H1 (cell line): Measurements from ENCODE around the gene PRKCD. TPM values are rescaled to one million over a fixed set of nuclear protein-coding genes. Genes with fewer than 3 reads are reported as not detected.

Source experiments
- CTCF ChIA-PET: fragments of 300-600 bp; sonication (Branson Sonifier 250); formaldehyde crosslinking; loops from one replicate; lab custom pipeline; 2021; ENCODE audit not compliant: partially characterized antibody; lab: Charles Lee
- POLR2A ChIA-PET: fragments of 300-600 bp; sonication (Branson Sonifier 250); formaldehyde crosslinking; loops from one replicate; lab custom pipeline; 2021; ENCODE audit warnings: inconsistent platforms; ENCODE audit not compliant: partially characterized antibody; lab: Charles Lee
- DNase-seq, 2 experiments: peaks; one replicate each; pipeline versions ENCODE4 v3.0.0 to v3.0.0-alpha.2; 2010 to 2022; ENCODE audit warnings: low spot score in 2 of 2, low read depth in 1 of 2, mixed read lengths in 1 of 2
- FAIRE-seq: peaks from 2 replicates; lab custom pipeline; 2011; peaks lifted over from hg19 to GRCh38; lab: Jason Lieb, UNC
- H2AFZ ChIP-seq: 2 replicates; pipeline ENCODE4 v1.8.1; 2012; ENCODE audit warnings: low read length, inconsistent platforms
- H2AK5ac ChIP-seq: 2 replicates; pipeline ENCODE4 v1.6.1; 2013; ENCODE audit warnings: low read depth, low read length
- H2BK120ac ChIP-seq: replicated peaks from 2 replicates; pipeline ENCODE3; 2013; ENCODE audit warnings: low read depth, low read length, inconsistent platforms
- H2BK12ac ChIP-seq: 2 replicates; pipeline ENCODE4 v1.6.1; 2013; ENCODE audit warnings: low read depth, low read length
- H2BK15ac ChIP-seq: 2 replicates; pipeline ENCODE4 v1.6.1; 2013; ENCODE audit warnings: low read length
- H2BK20ac ChIP-seq: 2 replicates; pipeline ENCODE4 v1.6.1; 2013; ENCODE audit warnings: low read length
- H2BK5ac ChIP-seq: 2 replicates; pipeline ENCODE4 v1.6.1; 2013; ENCODE audit warnings: low read depth, low read length
- H3K14ac ChIP-seq: 2 replicates; pipeline ENCODE4 v1.6.1; 2013; ENCODE audit warnings: inconsistent platforms; ENCODE audit not compliant: insufficient read length
- H3K18ac ChIP-seq: 2 replicates; pipeline ENCODE4 v1.6.1; 2013; ENCODE audit warnings: low read length; ENCODE audit errors: extremely low read depth
- H3K23ac ChIP-seq: 2 replicates; pipeline ENCODE4 v1.6.1; 2013; ENCODE audit warnings: inconsistent platforms; ENCODE audit not compliant: insufficient read length
- H3K23me2 ChIP-seq: 2 replicates; pipeline ENCODE4 v1.6.1; 2013; ENCODE audit warnings: low read depth, low read length
- H3K27ac ChIP-seq: 2 replicates; pipeline ENCODE4 v1.6.1; 2011; ENCODE audit warnings: low read depth, low read length, inconsistent platforms
- H3K27me3 ChIP-seq, 4 experiments: replicated peaks in 1 of 4; 1 replicate in 1 of 4; 2 replicates in 3 of 4; pipeline versions ENCODE4 v1.6.1 to v1.8.1; 2011 to 2013; ENCODE audit warnings: low read length in 3 of 4, mild to moderate bottlenecking in 3 of 4, inconsistent platforms in 2 of 4, mixed read lengths in 2 of 4, moderate library complexity in 1 of 4; ENCODE audit not compliant: control insufficient read depth in 3 of 4, insufficient read depth in 3 of 4; ENCODE audit errors: extremely low read depth in 1 of 4
- H3K36me3 ChIP-seq, 4 experiments: 2 replicates each; pipeline versions ENCODE4 v1.6.1 to v1.8.1; 2011 to 2013; ENCODE audit warnings: mild to moderate bottlenecking in 4 of 4, low read length in 3 of 4, moderate library complexity in 2 of 4, control low read depth in 1 of 4, inconsistent platforms in 1 of 4; ENCODE audit not compliant: insufficient read depth in 4 of 4, control insufficient read depth in 2 of 4
- H3K4ac ChIP-seq: replicated peaks from 2 replicates; pipeline ENCODE3; 2013; ENCODE audit warnings: low read length, low read depth, mixed read lengths, inconsistent platforms; ENCODE audit not compliant: insufficient read length
- H3K4me1 ChIP-seq, 4 experiments: replicated peaks in 1 of 4; 1 replicate in 1 of 4; 2 replicates in 3 of 4; pipeline versions ENCODE4 v1.6.1 to v1.8.1; 2011 to 2013; ENCODE audit warnings: low read length in 3 of 4, inconsistent platforms in 2 of 4, mixed read lengths in 1 of 4; ENCODE audit not compliant: insufficient read depth in 4 of 4, control insufficient read depth in 3 of 4
- H3K4me2 ChIP-seq, 2 experiments: 2 replicates each; pipeline versions ENCODE4 v1.6.1 to v1.8.1; 2011 to 2013; ENCODE audit warnings: low read depth in 2 of 2, low read length in 2 of 2, control low read depth in 1 of 2, inconsistent platforms in 1 of 2, mild to moderate bottlenecking in 1 of 2; ENCODE audit not compliant: insufficient read depth in 1 of 2
- H3K4me3 ChIP-seq, 4 experiments: fragments of 200-600, 300-600 bp in 1 of 4; sonication (generic), shearing (Covaris generic), sonication (Bioruptor Twin) in 1 of 4; 2 replicates each; pipeline versions ENCODE4 v1.5.1 to v1.8.1; 2011 to 2016; ENCODE audit warnings: low read length in 4 of 4, low read depth in 3 of 4, control low read depth in 2 of 4, inconsistent platforms in 2 of 4, mild to moderate bottlenecking in 2 of 4, mixed read lengths in 1 of 4, moderate library complexity in 1 of 4; ENCODE audit not compliant: insufficient read depth in 2 of 4; ENCODE audit errors: extremely low read depth in 1 of 4
- H3K56ac ChIP-seq: replicated peaks from 2 replicates; pipeline ENCODE3; 2013; ENCODE audit warnings: low read depth, mild to moderate bottlenecking, mixed read lengths, low read length, inconsistent platforms; ENCODE audit not compliant: insufficient read length
- H3K79me1 ChIP-seq: 2 replicates; pipeline ENCODE4 v1.6.1; 2013; ENCODE audit warnings: low read depth, low read length, control low read depth
- H3K79me2 ChIP-seq, 2 experiments: 2 replicates each; pipeline versions ENCODE4 v1.6.1 to v1.8.1; 2012 to 2013; ENCODE audit warnings: low read length in 2 of 2, mild to moderate bottlenecking in 2 of 2, inconsistent platforms in 1 of 2; ENCODE audit not compliant: insufficient read depth in 2 of 2, control insufficient read depth in 1 of 2
- H3K9ac ChIP-seq, 4 experiments: replicated peaks in 1 of 4; 1 replicate in 1 of 4; 2 replicates in 3 of 4; pipeline versions ENCODE4 v1.6.1 to v1.8.1; 2011 to 2013; ENCODE audit warnings: low read depth in 3 of 4, low read length in 3 of 4, control low read depth in 2 of 4, mild to moderate bottlenecking in 2 of 4, moderate library complexity in 2 of 4, inconsistent platforms in 1 of 4; ENCODE audit errors: extremely low read depth in 1 of 4
- H3K9me3 ChIP-seq, 2 experiments: 2 replicates each; pipeline versions ENCODE4 v1.6.1 to v1.8.1; 2012 to 2013; ENCODE audit warnings: mild to moderate bottlenecking in 2 of 2, moderate library complexity in 2 of 2, control low read depth in 1 of 2, inconsistent platforms in 1 of 2, low read depth in 1 of 2, low read length in 1 of 2, mixed read lengths in 1 of 2; ENCODE audit not compliant: insufficient read depth in 2 of 2
- H4K20me1 ChIP-seq, 2 experiments: replicated peaks in 1 of 2; 2 replicates each; pipeline versions ENCODE3 to v1.8.1; 2011 to 2013; ENCODE audit warnings: inconsistent platforms in 2 of 2, low read length in 2 of 2, mild to moderate bottlenecking in 1 of 2; ENCODE audit not compliant: insufficient read depth in 2 of 2, control insufficient read depth in 1 of 2
- H4K5ac ChIP-seq: 2 replicates; pipeline ENCODE4 v1.6.1; 2013; ENCODE audit warnings: low read length, low read depth, mixed read lengths, inconsistent platforms; ENCODE audit not compliant: insufficient read length
- H4K8ac ChIP-seq: 2 replicates; pipeline ENCODE4 v1.8.0; 2013; ENCODE audit warnings: mild to moderate bottlenecking, moderate library complexity, low read length, inconsistent platforms; ENCODE audit not compliant: insufficient read depth; ENCODE audit errors: extremely low read depth
- H4K91ac ChIP-seq: replicated peaks from 2 replicates; pipeline ENCODE3; 2013; ENCODE audit warnings: low read length, mixed read lengths, inconsistent platforms; ENCODE audit not compliant: insufficient read length
- ASH2L ChIP-seq: fragments of 200-600, 300-600 bp; sonication (generic); IDR thresholded peaks from one replicate; pipeline ENCODE4 v1.7.1; 2017; ENCODE audit warnings: low read length
- CTBP2 ChIP-seq: IDR thresholded peaks from 2 replicates; pipeline ENCODE4 v1.7.0; 2011; ENCODE audit warnings: borderline replicate concordance, mild to moderate bottlenecking, moderate library complexity, mixed read lengths, low read length; ENCODE audit not compliant: insufficient read depth, insufficient read length
- JUN ChIP-seq: IDR thresholded peaks from 2 replicates; pipeline ENCODE4 v1.6.1; 2011; ENCODE audit warnings: low read depth, mild to moderate bottlenecking, improper control_type of control experiment, low read length
- PHF8 ChIP-seq: fragments of 200-600 bp; sonication (generic); conservative IDR thresholded peaks from 2 replicates; pipeline ENCODE4 v1.7.1; 2012; ENCODE audit warnings: low read depth, mild to moderate bottlenecking, inconsistent platforms, low read length, moderate library complexity
- POLR2A ChIP-seq, 2 experiments: IDR thresholded peaks; 1 replicate in 1 of 2; 2 replicates in 1 of 2; pipeline ENCODE4 v1.6.1; 2011; ENCODE audit warnings: low read depth in 2 of 2, low read length in 2 of 2, mild to moderate bottlenecking in 2 of 2; ENCODE audit errors: control extremely low read depth in 1 of 2
- POLR2AphosphoS5 ChIP-seq: IDR thresholded peaks from 2 replicates; pipeline ENCODE4 v1.6.1; 2011; ENCODE audit warnings: low read depth, low read length
- RBBP5 ChIP-seq: IDR thresholded peaks from 2 replicates; pipeline ENCODE4 v1.7.1; 2012; ENCODE audit warnings: low read depth, mild to moderate bottlenecking, inconsistent platforms, low read length, moderate library complexity, borderline replicate concordance
- RNF2 ChIP-seq: fragments of 200-900, 300-1000 bp; sonication (generic); IDR thresholded peaks from 2 replicates; pipeline ENCODE4 v1.7.1; 2016; ENCODE audit warnings: borderline replicate concordance, low read depth, mild to moderate bottlenecking, antibody characterized with exemption, low read length; ENCODE audit not compliant: poor library complexity, severe bottlenecking; ENCODE audit errors: missing control alignments
- SP1 ChIP-seq: IDR thresholded peaks from 2 replicates; pipeline ENCODE4 v1.6.1; 2011; ENCODE audit warnings: low read depth, low read length
- SUZ12 ChIP-seq: fragments of 200-600 bp; sonication (generic); IDR thresholded peaks from 2 replicates; pipeline ENCODE4 v1.6.1; 2012; ENCODE audit warnings: mild to moderate bottlenecking, inconsistent platforms, low read length, moderate library complexity, mixed read lengths
- WGBS, 2 experiments: shearing (Covaris generic) in 1 of 2; methylation state at CpG; one replicate each; pipeline versions ENCODE4 v1.1.6 to v1.1.7; 2013 to 2015; ENCODE audit warnings: low lambda C conversion rate in 2 of 2, mixed read lengths in 2 of 2, inconsistent platforms in 1 of 2, low coverage in 1 of 2, missing lambda C conversion rate in 1 of 2; ENCODE audit not compliant: insufficient replicate concordance in 2 of 2, insufficient coverage in 1 of 2, insufficient read length in 1 of 2; ENCODE audit errors: extremely low coverage in 1 of 2, missing lambda C conversion rate in 1 of 2; 5-methylcytosine and 5-hydroxymethylcytosine counted together
- polyA plus RNA-seq, 7 experiments: library from polyadenylated mRNA; depleted of rRNA in 3 of 7; stranded (reverse) in 5 of 7; unstranded in 2 of 7; fragments of >200 nt in 5 of 7; fragments of 200-250 nt in 2 of 7; gene quantifications; 1 replicate in 5 of 7; 2 replicates in 1 of 7; 4 replicates in 1 of 7; pipeline versions ENCODE4 v1.2.1 to v1.2.3, GENCODE V29; 2011 to 2013; ENCODE audit warnings: missing spikeins in 2 of 7, mixed read lengths in 2 of 7
- total RNA-seq: library from RNA; stranded (reverse); fragmentation: NEBNext Ultra II Directional; extraction: Animal tissue kit (Norgen Biotek cat#: 25700); gene quantifications from 2 replicates; pipeline ENCODE4 v1.2.1, GENCODE V29; 2021
- TF ChIP-seq, protein P1 (sequence below): IDR thresholded peaks from 2 replicates; pipeline ENCODE4 v1.6.1; 2012; ENCODE audit warnings: low read length, inconsistent platforms

Gene PRKCD
- total and polyA plus RNA-seq, 2 of the 8 experiments (the other 6 are each of a cell fraction or from before 2014, with no cell fraction given) = 22.6 to 23.9 TPM

DNA sequence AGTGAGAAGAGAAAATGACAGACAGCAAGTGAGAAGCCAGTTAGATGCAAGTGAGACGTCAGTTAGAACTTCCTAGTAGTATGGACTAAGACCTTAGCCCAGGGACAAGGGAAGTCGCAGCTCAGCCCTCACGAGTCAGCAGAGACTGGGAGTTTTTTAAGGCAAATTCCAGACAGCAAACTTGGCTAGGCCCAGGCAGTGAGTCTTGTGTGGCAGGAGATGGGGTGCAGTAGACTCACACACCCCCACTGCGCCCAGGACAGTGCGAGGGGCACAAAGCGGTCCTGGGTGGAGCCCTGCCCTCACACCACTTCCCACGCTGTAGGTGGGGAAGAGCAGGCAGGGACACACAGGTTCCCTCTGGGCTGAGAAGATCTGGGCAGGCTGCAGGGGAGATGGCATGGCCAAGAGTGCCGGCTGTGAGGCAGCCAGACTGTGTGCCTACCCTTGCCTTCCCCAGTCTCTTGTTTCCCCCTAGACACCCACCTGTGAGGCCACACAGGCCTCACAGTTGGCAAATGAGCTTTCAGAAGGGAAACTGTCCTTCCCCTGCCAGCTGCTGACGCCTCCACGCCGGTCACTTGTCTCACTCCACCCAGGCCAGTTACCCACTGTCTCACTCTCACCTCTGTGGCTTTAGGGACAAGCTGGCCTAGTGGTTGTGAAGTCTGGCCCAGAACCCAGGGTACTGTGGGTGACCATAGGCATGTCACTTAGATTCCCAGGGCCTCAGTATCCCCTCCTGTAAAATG lies 13.7 kb upstream of the PRKCD start:
- Histone ChIP-seq H2AK5ac (no peak overlapping the region), H3K23me2 (no peaks in the 10 kb centered on the region), H3K36me3 (no peaks in the 10 kb centered on the region), H4K5ac (no peak overlapping the region), H3K4me2 (no peak overlapping the region), H2BK15ac (no peak overlapping the region), H2BK120ac (no peak overlapping the region), H3K9me3 (no peaks in the 10 kb centered on the region), H3K9ac (no peak overlapping the region), H3K4ac (no peak overlapping the region), H2BK20ac (no peak overlapping the region), H2AFZ (no peak overlapping the region), H2BK5ac (no peak overlapping the region), H3K14ac (no peak overlapping the region), H4K91ac (no peak overlapping the region), H4K8ac (no peak overlapping the region), H3K4me3 (no peak overlapping the region), H4K20me1 (no peaks in the 10 kb centered on the region), H3K27me3 (no peaks in the 10 kb centered on the region), H3K27ac (no peak overlapping the region), H2BK12ac (no peak overlapping the region), H3K18ac (no peak overlapping the region; the same call in 1 of the 2 replicates), H3K56ac (no peak overlapping the region), H3K79me2 (no peaks in the 10 kb centered on the region), H3K23ac (no peak overlapping the region), H3K79me1 (no peaks in the 10 kb centered on the region), H3K4me1 (no peaks in the 10 kb centered on the region; a peak in 1 of 7 replicates)
- WGBS, 2 experiments = 87% methylated on average over 11 of the region's 11 CpGs; no CpG with 5 or more reads in 1 of the 2 experiments
- ChIA-PET CTCF (interaction anchor here (0.6 to 2.2 kb wide), 10 partner anchors 8 to 356 kb away, joined by 3 to 13 read pairs (median 4); no protein-coding TSS in a partner anchor), POLR2A (interaction anchor here (1.3 to 1.9 kb wide), 2 partner anchors 16 to 22 kb away, joined by 3 to 5 read pairs; no protein-coding TSS in a partner anchor)
- no peak for DNase-seq
- no peak for FAIRE-seq
- TF ChIP-seq CTBP2 (no peak), PHF8 (no peak), POLR2A (IDR thresholded peaks at IDR 0.05; ENCODE audit: control extremely low read depth in 1 of 2, low read depth in 2 of 2, low read length in 2 of 2) (no peak), RNF2 (no peak), ASH2L (no peak), SUZ12 (no peak), POLR2AphosphoS5 (no peak), JUN (no peak), RBBP5 (no peak), SP1 (no peak)
- TF ChIP-seq, protein P1, sequence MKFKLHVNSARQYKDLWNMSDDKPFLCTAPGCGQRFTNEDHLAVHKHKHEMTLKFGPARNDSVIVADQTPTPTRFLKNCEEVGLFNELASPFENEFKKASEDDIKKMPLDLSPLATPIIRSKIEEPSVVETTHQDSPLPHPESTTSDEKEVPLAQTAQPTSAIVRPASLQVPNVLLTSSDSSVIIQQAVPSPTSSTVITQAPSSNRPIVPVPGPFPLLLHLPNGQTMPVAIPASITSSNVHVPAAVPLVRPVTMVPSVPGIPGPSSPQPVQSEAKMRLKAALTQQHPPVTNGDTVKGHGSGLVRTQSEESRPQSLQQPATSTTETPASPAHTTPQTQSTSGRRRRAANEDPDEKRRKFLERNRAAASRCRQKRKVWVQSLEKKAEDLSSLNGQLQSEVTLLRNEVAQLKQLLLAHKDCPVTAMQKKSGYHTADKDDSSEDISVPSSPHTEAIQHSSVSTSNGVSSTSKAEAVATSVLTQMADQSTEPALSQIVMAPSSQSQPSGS = no peak
